K562 (cell line): ENCODE results near the gene PDLIM5. TPM values are rescaled to one million over a fixed set of nuclear protein-coding genes. Genes with fewer than 3 reads are reported as not detected.

ENCODE experiments used
- CBFB ChIP-seq: sonication (generic); formaldehyde crosslinking; IDR thresholded peaks from 2 replicates; pipeline ENCODE4 v1.4.0; 2020; ENCODE audit warnings: mild to moderate bottlenecking, missing genetic modification reagents
- NCOR1 ChIP-seq: fragments of 450-650 bp; IDR thresholded peaks from 2 replicates; pipeline ENCODE4 v1.6.1; 2016; ENCODE audit warnings: mild to moderate bottlenecking, moderate library complexity
- NFIC ChIP-seq: fragments of 450-650 bp; IDR thresholded peaks from 2 replicates; pipeline ENCODE4 v1.6.1; 2017; ENCODE audit warnings: mild to moderate bottlenecking, inconsistent platforms
- PPARD ChIP-seq: fragments of 250-450 bp; sonication (Bioruptor Pico); IDR thresholded peaks from 2 replicates; pipeline ENCODE4 v1.8.0; 2022; ENCODE audit warnings: inconsistent platforms, mild to moderate bottlenecking, moderate library complexity
- RCOR1 ChIP-seq, 2 experiments: IDR thresholded peaks; 2 replicates each; pipeline ENCODE4 v1.6.1; 2012; ENCODE audit warnings: low read depth in 2 of 2, low read length in 2 of 2, borderline replicate concordance in 1 of 2, improper control_type of control experiment in 1 of 2
- RREB1 ChIP-seq: fragments of 250-450 bp; sonication (Bioruptor Pico); IDR thresholded peaks from 2 replicates; pipeline ENCODE4 v1.4.0; 2020
- ZNF12 ChIP-seq: sonication (generic); formaldehyde crosslinking; IDR thresholded peaks from 2 replicates; pipeline ENCODE4 v1.4.0; 2020; ENCODE audit warnings: mild to moderate bottlenecking, missing genetic modification reagents
- ZNF551 ChIP-seq: fragments of 250-450 bp; sonication (Bioruptor Pico); IDR thresholded peaks from 2 replicates; pipeline ENCODE4 v1.5.0; 2021; ENCODE audit warnings: mild to moderate bottlenecking, moderate library complexity
- polyA plus RNA-seq, 8 experiments: library from polyadenylated mRNA; depleted of rRNA in 4 of 8; stranded (reverse) in 5 of 8; unstranded in 3 of 8; fragments of >200 nt; fragmentation: Nextera tagmentation in 2 of 8; fragmentation: Illumina TruSeq in 1 of 8; extraction: Ambion mirVana in 2 of 8; extraction: Trizol in 1 of 8; gene quantifications; 2 replicates each; pipeline versions ENCODE4 v1.2.1 to v1.2.3, GENCODE V29; 2011 to 2014; ENCODE audit warnings: inconsistent platforms in 1 of 8, missing spikeins in 1 of 8
- total RNA-seq, 7 experiments: library from RNA; depleted of rRNA in 6 of 7; stranded (reverse); fragments of >200 nt in 6 of 7; fragmentation: Illumina TruSeq in 2 of 7; extraction: Trizol in 2 of 7; gene quantifications; 2 replicates each; pipeline versions ENCODE4 v1.2.1 to v1.2.3, GENCODE V29; 2011 to 2021; ENCODE audit warnings: low replicate concordance in 1 of 7
- TF ChIP-seq, protein P1 (sequence below), 2 experiments: fragments of 450-650 bp in 1 of 2; IDR thresholded peaks; 2 replicates each; pipeline ENCODE4 v1.6.1; 2011 to 2017; ENCODE audit warnings: low read depth in 2 of 2, antibody characterized with exemption in 1 of 2, borderline replicate concordance in 1 of 2, low read length in 1 of 2, mild to moderate bottlenecking in 1 of 2, mixed read lengths in 1 of 2; ENCODE audit not compliant: control insufficient read depth in 1 of 2
- TF ChIP-seq, protein P2 (sequence below): fragments of 450-650 bp; IDR thresholded peaks from 2 replicates; pipeline ENCODE4 v1.6.1; 2017; ENCODE audit warnings: antibody characterized with exemption, mild to moderate bottlenecking

Gene PDLIM5
- total and polyA plus RNA-seq, 9 of the 15 experiments (the other 6 are each of a cell fraction or from before 2014, with no cell fraction given), result 36.9 to 127 (median 62.5) TPM

DNA sequence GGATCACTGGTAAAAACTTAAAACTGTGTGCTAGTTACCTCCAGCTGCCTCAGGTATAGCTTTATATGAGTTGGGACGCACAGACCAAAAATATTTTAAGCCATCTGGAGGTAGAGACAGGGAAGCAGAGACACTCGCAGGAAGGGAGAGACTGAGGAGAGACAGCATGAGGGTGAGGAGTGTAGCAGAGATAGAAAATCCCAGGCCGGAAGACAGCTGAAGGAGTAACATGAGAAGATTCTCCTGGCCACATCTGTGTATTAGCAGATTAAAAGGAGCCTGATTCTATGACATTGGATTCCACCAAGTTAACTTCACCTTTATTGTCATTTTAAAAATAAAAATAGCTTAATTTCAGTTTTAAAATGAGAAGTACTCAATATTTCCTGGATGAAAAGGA is 84.3 kb downstream of the PDLIM5 start (continued):
- TF ChIP-seq ZNF12 (CRISPR knock-in tag), result peak; percentile 21; the same call in 1 of the 2 replicates
- no peak for TF ChIP-seq RREB1 (CRISPR knock-in tag)
- TF ChIP-seq CBFB (CRISPR knock-in tag), result no peak
- TF ChIP-seq RCOR1 (IDR thresholded peaks at IDR 0.05; ENCODE audit: borderline replicate concordance in 1 of 2, low read depth in 2 of 2, low read length in 2 of 2), result 0 out of 4 replicates have a peak, but pooled peaks of 1 of the 2 experiments have one; percentile 23
- TF ChIP-seq, protein P1, sequence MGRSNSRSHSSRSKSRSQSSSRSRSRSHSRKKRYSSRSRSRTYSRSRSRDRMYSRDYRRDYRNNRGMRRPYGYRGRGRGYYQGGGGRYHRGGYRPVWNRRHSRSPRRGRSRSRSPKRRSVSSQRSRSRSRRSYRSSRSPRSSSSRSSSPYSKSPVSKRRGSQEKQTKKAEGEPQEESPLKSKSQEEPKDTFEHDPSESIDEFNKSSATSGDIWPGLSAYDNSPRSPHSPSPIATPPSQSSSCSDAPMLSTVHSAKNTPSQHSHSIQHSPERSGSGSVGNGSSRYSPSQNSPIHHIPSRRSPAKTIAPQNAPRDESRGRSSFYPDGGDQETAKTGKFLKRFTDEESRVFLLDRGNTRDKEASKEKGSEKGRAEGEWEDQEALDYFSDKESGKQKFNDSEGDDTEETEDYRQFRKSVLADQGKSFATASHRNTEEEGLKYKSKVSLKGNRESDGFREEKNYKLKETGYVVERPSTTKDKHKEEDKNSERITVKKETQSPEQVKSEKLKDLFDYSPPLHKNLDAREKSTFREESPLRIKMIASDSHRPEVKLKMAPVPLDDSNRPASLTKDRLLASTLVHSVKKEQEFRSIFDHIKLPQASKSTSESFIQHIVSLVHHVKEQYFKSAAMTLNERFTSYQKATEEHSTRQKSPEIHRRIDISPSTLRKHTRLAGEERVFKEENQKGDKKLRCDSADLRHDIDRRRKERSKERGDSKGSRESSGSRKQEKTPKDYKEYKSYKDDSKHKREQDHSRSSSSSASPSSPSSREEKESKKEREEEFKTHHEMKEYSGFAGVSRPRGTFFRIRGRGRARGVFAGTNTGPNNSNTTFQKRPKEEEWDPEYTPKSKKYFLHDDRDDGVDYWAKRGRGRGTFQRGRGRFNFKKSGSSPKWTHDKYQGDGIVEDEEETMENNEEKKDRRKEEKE (IDR thresholded peaks at IDR 0.05; ENCODE audit: borderline replicate concordance in 1 of 2, control insufficient read depth in 1 of 2, low read depth in 2 of 2, low read length in 1 of 2), result no peak
- TF ChIP-seq PPARD, result no peak
- TF ChIP-seq, protein P2, sequence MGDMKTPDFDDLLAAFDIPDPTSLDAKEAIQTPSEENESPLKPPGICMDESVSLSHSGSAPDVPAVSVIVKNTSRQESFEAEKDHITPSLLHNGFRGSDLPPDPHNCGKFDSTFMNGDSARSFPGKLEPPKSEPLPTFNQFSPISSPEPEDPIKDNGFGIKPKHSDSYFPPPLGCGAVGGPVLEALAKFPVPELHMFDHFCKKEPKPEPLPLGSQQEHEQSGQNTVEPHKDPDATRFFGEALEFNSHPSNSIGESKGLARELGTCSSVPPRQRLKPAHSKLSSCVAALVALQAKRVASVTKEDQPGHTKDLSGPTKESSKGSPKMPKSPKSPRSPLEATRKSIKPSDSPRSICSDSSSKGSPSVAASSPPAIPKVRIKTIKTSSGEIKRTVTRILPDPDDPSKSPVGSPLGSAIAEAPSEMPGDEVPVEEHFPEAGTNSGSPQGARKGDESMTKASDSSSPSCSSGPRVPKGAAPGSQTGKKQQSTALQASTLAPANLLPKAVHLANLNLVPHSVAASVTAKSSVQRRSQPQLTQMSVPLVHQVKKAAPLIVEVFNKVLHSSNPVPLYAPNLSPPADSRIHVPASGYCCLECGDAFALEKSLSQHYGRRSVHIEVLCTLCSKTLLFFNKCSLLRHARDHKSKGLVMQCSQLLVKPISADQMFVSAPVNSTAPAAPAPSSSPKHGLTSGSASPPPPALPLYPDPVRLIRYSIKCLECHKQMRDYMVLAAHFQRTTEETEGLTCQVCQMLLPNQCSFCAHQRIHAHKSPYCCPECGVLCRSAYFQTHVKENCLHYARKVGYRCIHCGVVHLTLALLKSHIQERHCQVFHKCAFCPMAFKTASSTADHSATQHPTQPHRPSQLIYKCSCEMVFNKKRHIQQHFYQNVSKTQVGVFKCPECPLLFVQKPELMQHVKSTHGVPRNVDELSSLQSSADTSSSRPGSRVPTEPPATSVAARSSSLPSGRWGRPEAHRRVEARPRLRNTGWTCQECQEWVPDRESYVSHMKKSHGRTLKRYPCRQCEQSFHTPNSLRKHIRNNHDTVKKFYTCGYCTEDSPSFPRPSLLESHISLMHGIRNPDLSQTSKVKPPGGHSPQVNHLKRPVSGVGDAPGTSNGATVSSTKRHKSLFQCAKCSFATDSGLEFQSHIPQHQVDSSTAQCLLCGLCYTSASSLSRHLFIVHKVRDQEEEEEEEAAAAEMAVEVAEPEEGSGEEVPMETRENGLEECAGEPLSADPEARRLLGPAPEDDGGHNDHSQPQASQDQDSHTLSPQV, result 0 out of 2 replicates have a peak, but pooled peaks have one; percentile 15
- no peak for TF ChIP-seq ZNF551 (CRISPR knock-in tag)
- 0 out of 2 replicates have a peak, but pooled peaks have one; percentile 4 for TF ChIP-seq NFIC
- peak; percentile 46; the same call in 1 of the 2 replicates for TF ChIP-seq NCOR1
